Smooth muscle cell (in vitro differentiated cells): ENCODE data around the gene AP3S2. TPM values are rescaled to one million over a fixed set of nuclear protein-coding genes. Genes with fewer than 3 reads are reported as not detected.
A peak's percentile ranks its signal among the peaks of the same experiment; 100 is the strongest.

Source experiments
- DNase-seq: peaks from one replicate; lab custom pipeline; 2025; ENCODE audit not compliant: unreplicated experiment; lab: John Stamatoyannopoulos, UW
- H2AFZ ChIP-seq: fragments of 200-600 bp; sonication (generic); 2 replicates; pipeline ENCODE4 v1.6.0; 2016; ENCODE audit warnings: antibody characterized with exemption, low read depth, mild to moderate bottlenecking
- H3F3A ChIP-seq: fragments of 200-600 bp; sonication (generic); 2 replicates; pipeline ENCODE4 v1.6.0; 2017; ENCODE audit warnings: antibody characterized with exemption, low read depth
- H3K27ac ChIP-seq: fragments of 200-600 bp; sonication (generic); 2 replicates; pipeline ENCODE4 v1.5.1; 2016; ENCODE audit warnings: low read depth, mild to moderate bottlenecking
- H3K27me3 ChIP-seq: fragments of 200-600 bp; sonication (generic); 2 replicates; pipeline ENCODE4 v1.6.1; 2016; ENCODE audit warnings: low read depth, mild to moderate bottlenecking
- H3K36me3 ChIP-seq: fragments of 200-600 bp; sonication (generic); 2 replicates; pipeline ENCODE4 v1.5.1; 2016; ENCODE audit warnings: low read depth
- H3K4me1 ChIP-seq: fragments of 200-600 bp; sonication (generic); 2 replicates; pipeline ENCODE4 v1.5.1; 2016; ENCODE audit warnings: low read depth
- H3K4me2 ChIP-seq: fragments of 200-600 bp; sonication (generic); 2 replicates; pipeline ENCODE4 v1.6.0; 2016; ENCODE audit warnings: mild to moderate bottlenecking
- H3K4me3 ChIP-seq: fragments of 200-600 bp; sonication (generic); 2 replicates; pipeline ENCODE4 v1.5.1; 2016; ENCODE audit warnings: mild to moderate bottlenecking
- H3K79me2 ChIP-seq: fragments of 200-600 bp; sonication (generic); 2 replicates; pipeline ENCODE4 v1.6.0; 2016; ENCODE audit warnings: low read depth, mild to moderate bottlenecking
- H3K9ac ChIP-seq: fragments of 200-600 bp; sonication (generic); 2 replicates; pipeline ENCODE4 v1.6.0; 2016; ENCODE audit warnings: low read depth
- H3K9me3 ChIP-seq: fragments of 200-600 bp; sonication (generic); replicated peaks from 2 replicates; pipeline ENCODE4 v1.5.1; 2016; ENCODE audit warnings: low read depth
- H4K20me1 ChIP-seq: fragments of 200-600 bp; sonication (generic); 2 replicates; pipeline ENCODE4 v1.6.0; 2016; ENCODE audit warnings: low read depth
- WGBS: methylation state at CpG from one replicate; pipeline ENCODE4 v1.1.7; 2016; ENCODE audit warnings: low lambda C conversion rate; 5-methylcytosine and 5-hydroxymethylcytosine counted together
- microRNA-seq: library from miRNA; unstranded; fragments of <30 nt; microRNA quantifications from one replicate; pipeline ENCODE4, GENCODE V29; 2016; ENCODE audit warnings: borderline number of aligned reads
- polyA plus RNA-seq: library from polyadenylated mRNA; unstranded; fragments of >200 nt; fragmentation: Nextera tagmentation; extraction: Ambion mirVana; gene quantifications from 2 replicates; pipeline ENCODE4 v1.2.1, GENCODE V29; 2016
- small RNA-seq: library from RNA; depleted of rRNA; stranded (forward); fragments of <200 nt; gene quantifications from one replicate; pipeline ENCODE3, GENCODE V24; 2014
- total RNA-seq: library from RNA; depleted of rRNA; stranded (reverse); fragments of >200 nt; gene quantifications from 2 replicates; pipeline ENCODE4 v1.2.3, GENCODE V29; 2014
- TF ChIP-seq, protein P1 (sequence below): fragments of 200-600 bp; sonication (generic); IDR thresholded peaks from 2 replicates; pipeline ENCODE4 v1.5.1; 2017; ENCODE audit warnings: borderline replicate concordance, mild to moderate bottlenecking, antibody characterized with exemption; ENCODE audit not compliant: insufficient read depth, poor library complexity, severe bottlenecking

Gene AP3S2
- total and polyA plus RNA-seq, 2 experiments from 2014 or later = 9.4 to 55.8 TPM

DNA sequence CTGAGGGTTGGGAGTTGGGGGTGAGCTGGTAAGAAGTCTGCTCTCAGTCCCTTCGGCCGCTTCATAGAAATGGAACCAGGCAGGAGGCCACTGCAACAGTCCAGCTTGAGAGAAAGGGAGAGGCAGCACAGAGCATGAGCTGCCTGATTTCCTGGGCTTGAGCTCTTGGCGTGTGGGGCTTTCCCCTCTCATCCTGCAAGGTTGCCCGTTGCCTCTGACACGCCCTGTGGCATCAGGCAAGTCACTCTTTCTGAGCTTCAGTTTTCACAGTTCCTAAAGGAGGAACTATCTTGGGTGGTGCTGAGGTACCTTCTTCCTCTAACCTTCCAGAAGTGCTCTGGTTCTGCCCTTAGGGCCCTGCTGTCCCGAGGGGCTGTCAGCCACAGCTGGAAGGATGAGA, 112.7 kb downstream of the AP3S2 start:
- Histone ChIP-seq H3K36me3 (no peaks in the 10 kb centered on the region), H2AFZ (no peak overlapping the region), H3K4me3 (no peak overlapping the region), H3K9ac (no peak overlapping the region), H3F3A (peaks cover 9% of the 10 kb centered on the region), H3K4me2 (no peak overlapping the region), H3K27me3 (no peaks in the 10 kb centered on the region), H3K9me3 (no peaks in the 10 kb centered on the region), H3K27ac (peak overlapping the region; percentile 86), H3K4me1 (peaks cover 6% of the 10 kb centered on the region), H4K20me1 (no peaks in the 10 kb centered on the region), H3K79me2 (no peaks in the 10 kb centered on the region)
- 80% methylated on average over 6 of the region's 6 CpGs for WGBS
- no peak for DNase-seq
- TF ChIP-seq, protein P1, sequence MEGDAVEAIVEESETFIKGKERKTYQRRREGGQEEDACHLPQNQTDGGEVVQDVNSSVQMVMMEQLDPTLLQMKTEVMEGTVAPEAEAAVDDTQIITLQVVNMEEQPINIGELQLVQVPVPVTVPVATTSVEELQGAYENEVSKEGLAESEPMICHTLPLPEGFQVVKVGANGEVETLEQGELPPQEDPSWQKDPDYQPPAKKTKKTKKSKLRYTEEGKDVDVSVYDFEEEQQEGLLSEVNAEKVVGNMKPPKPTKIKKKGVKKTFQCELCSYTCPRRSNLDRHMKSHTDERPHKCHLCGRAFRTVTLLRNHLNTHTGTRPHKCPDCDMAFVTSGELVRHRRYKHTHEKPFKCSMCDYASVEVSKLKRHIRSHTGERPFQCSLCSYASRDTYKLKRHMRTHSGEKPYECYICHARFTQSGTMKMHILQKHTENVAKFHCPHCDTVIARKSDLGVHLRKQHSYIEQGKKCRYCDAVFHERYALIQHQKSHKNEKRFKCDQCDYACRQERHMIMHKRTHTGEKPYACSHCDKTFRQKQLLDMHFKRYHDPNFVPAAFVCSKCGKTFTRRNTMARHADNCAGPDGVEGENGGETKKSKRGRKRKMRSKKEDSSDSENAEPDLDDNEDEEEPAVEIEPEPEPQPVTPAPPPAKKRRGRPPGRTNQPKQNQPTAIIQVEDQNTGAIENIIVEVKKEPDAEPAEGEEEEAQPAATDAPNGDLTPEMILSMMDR = no peak

DNA sequence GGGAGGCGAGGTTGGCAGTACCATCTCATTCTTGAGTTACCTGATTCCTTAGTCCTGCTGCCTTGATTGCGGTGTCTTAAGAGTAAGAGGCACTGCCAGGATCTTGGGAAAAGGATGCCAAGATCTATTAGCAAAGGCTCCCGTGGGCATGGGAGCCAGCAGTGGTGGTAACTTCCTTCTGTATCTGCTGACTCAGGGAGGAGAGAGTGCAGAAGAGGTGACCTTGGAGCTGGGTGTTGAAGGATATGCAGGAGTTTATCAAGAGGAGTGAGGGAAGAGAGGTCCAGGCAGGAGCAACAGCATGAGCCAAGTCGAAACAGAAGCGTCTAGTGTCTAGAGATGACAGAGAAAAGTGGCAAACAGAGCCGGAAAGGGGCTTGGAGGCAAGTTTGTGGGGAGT, 113.2 kb downstream of the AP3S2 start:
- H4K20me1 ChIP-seq = no peaks in the 10 kb centered on the region
- no peaks in the 10 kb centered on the region for H3K36me3 ChIP-seq
- no peaks in the 10 kb centered on the region for H3K79me2 ChIP-seq
- no peak overlapping the region for H3K4me3 ChIP-seq
- no peak overlapping the region for H2AFZ ChIP-seq
- H3K27me3 ChIP-seq = no peaks in the 10 kb centered on the region
- H3F3A ChIP-seq = peaks cover 9% of the 10 kb centered on the region
- no peak overlapping the region for H3K9ac ChIP-seq
- 90% methylated on average over 6 of the region's 6 CpGs for WGBS
- no peaks in the 10 kb centered on the region for H3K9me3 ChIP-seq
- TF ChIP-seq, protein P1 = no peak
- peaks cover 8% of the 10 kb centered on the region for H3K4me1 ChIP-seq
- no peak for DNase-seq
- H3K4me2 ChIP-seq = no peak overlapping the region
- H3K27ac ChIP-seq = no peak overlapping the region

Small RNA genes lying within 50 kb of the gene (microRNA-seq; reads per million reads assigned to microRNA genes)
- gene MIR5009 = not detected
- not detected for gene MIR5094

Small RNA genes lying within 50 kb of the gene (small RNA-seq; reads per million reads assigned to genes)
- gene MIR5009 (not detected), gene MIR5094 (0.08 reads per million), gene RNU6-1111P (not detected), gene RNU7-111P (not detected)

Other genes with a start within 250 kb of the AP3S2 start
- gene KIF7, start 238.5 kb downstream of the AP3S2 start, total RNA-seq = 4.8 and 7.6 TPM in 2 replicates
- gene KIF7, start 238.5 kb downstream of the AP3S2 start, polyA plus RNA-seq = 7.4 and 7.6 TPM in 2 replicates
- 0.04 and 0.13 TPM in 2 replicates for gene PLIN1, start 214.6 kb downstream of the AP3S2 start, total RNA-seq
- 0.66 TPM in 1 of 2 replicates, not detected in the other for gene PLIN1, start 214.6 kb downstream of the AP3S2 start, polyA plus RNA-seq
- gene PEX11A, start 203.2 kb downstream of the AP3S2 start, total RNA-seq = 4.7 and 9.0 TPM in 2 replicates
- 3.8 and 5.6 TPM in 2 replicates for gene PEX11A, start 203.2 kb downstream of the AP3S2 start, polyA plus RNA-seq
- 0.13 TPM in 1 of 2 replicates, not detected in the other for gene WDR93, start 203.2 kb downstream of the AP3S2 start, total RNA-seq
- gene WDR93, start 203.2 kb downstream of the AP3S2 start, polyA plus RNA-seq = 0.80 TPM in 1 of 2 replicates, not detected in the other
- gene MESP1, start 142.7 kb downstream of the AP3S2 start, total RNA-seq = not detected in 2 replicates
- 0.15 and 0.67 TPM in 2 replicates for gene MESP1, start 142.7 kb downstream of the AP3S2 start, polyA plus RNA-seq
- gene MESP2, start 117.7 kb downstream of the AP3S2 start, total RNA-seq = not detected in 2 replicates
- 0.09 and 0.50 TPM in 2 replicates for gene MESP2, start 117.7 kb downstream of the AP3S2 start, polyA plus RNA-seq
- gene ANPEP, start 79.1 kb downstream of the AP3S2 start, total RNA-seq = 11.6 and 12.9 TPM in 2 replicates
- 16.0 and 17.6 TPM in 2 replicates for gene ANPEP, start 79.1 kb downstream of the AP3S2 start, polyA plus RNA-seq
- 4.0 and 5.8 TPM in 2 replicates for gene ARPIN, start 19.0 kb upstream of the AP3S2 start, total RNA-seq
- gene ARPIN, start 19.0 kb upstream of the AP3S2 start, polyA plus RNA-seq = 3.1 and 4.3 TPM in 2 replicates
- 8.6 and 20.8 TPM in 2 replicates for gene ZNF710, start 107.3 kb upstream of the AP3S2 start, total RNA-seq
- 10.4 and 14.8 TPM in 2 replicates for gene ZNF710, start 107.3 kb upstream of the AP3S2 start, polyA plus RNA-seq
- gene IDH2, start 208.5 kb upstream of the AP3S2 start, total RNA-seq = 67.9 and 82.9 TPM in 2 replicates
- gene IDH2, start 208.5 kb upstream of the AP3S2 start, polyA plus RNA-seq = 265 and 278 TPM in 2 replicates